MM.1S (cell line): Measurements from ENCODE around the gene HIGD2B.

Experiments
- DNase-seq: peaks from one replicate; pipeline ENCODE4 v3.0.0-alpha.2; 2015
- H2AFZ ChIP-seq: fragments of 300-600 bp; sonication (generic); 2 replicates; pipeline ENCODE4 v1.6.0; 2016; ENCODE audit warnings: antibody characterized with exemption, low read length
- H3F3A ChIP-seq: fragments of 300-600 bp; sonication (generic); 2 replicates; pipeline ENCODE4 v1.6.1; 2016; ENCODE audit warnings: mild to moderate bottlenecking, antibody characterized with exemption, low read length, moderate library complexity, mixed read lengths; ENCODE audit not compliant: insufficient read depth
- H3K27ac ChIP-seq: fragments of 300-600 bp; sonication (generic); 2 replicates; pipeline ENCODE4 v1.5.1; 2016; ENCODE audit warnings: mild to moderate bottlenecking, low read length
- H3K27me3 ChIP-seq: fragments of 300-600 bp; sonication (generic); replicated peaks from 2 replicates; pipeline ENCODE4 v1.6.0; 2016; ENCODE audit warnings: low read length; ENCODE audit not compliant: insufficient read depth
- H3K36me3 ChIP-seq: fragments of 300-600 bp; sonication (generic); replicated peaks from 2 replicates; pipeline ENCODE4 v1.6.1; 2016; ENCODE audit warnings: mild to moderate bottlenecking, low read length, mixed read lengths; ENCODE audit not compliant: insufficient read depth
- H3K4me1 ChIP-seq: fragments of 300-600 bp; sonication (generic); 2 replicates; pipeline ENCODE4 v1.6.1; 2016; ENCODE audit warnings: low read length, mixed read lengths
- H3K4me2 ChIP-seq: fragments of 300-600 bp; sonication (generic); 2 replicates; pipeline ENCODE4 v1.6.0; 2016; ENCODE audit warnings: low read depth, low read length
- H3K4me3 ChIP-seq: fragments of 300-600 bp; sonication (generic); 2 replicates; pipeline ENCODE4 v1.5.1; 2016; ENCODE audit warnings: low read length, mixed read lengths
- H3K79me2 ChIP-seq: fragments of 300-600 bp; sonication (generic); 2 replicates; pipeline ENCODE4 v1.6.1; 2016; ENCODE audit warnings: mixed run types, low read length, mixed read lengths
- H3K9ac ChIP-seq: fragments of 300-600 bp; sonication (generic); 2 replicates; pipeline ENCODE4 v1.6.1; 2016; ENCODE audit warnings: low read length, mixed read lengths
- H3K9me2 ChIP-seq: fragments of 300-600 bp; sonication (generic); replicated peaks from 2 replicates; pipeline ENCODE4 v1.6.1; 2016; ENCODE audit warnings: mild to moderate bottlenecking, low read length, mixed read lengths; ENCODE audit not compliant: insufficient read depth
- H3K9me3 ChIP-seq: fragments of 300-600 bp; sonication (generic); replicated peaks from 2 replicates; pipeline ENCODE4 v1.6.1; 2016; ENCODE audit warnings: mild to moderate bottlenecking, low read length, mixed read lengths; ENCODE audit not compliant: insufficient read depth
- H4K20me1 ChIP-seq: fragments of 300-600 bp; sonication (generic); 2 replicates; pipeline ENCODE4 v1.6.1; 2016; ENCODE audit warnings: mild to moderate bottlenecking, low read length, moderate library complexity, mixed read lengths; ENCODE audit not compliant: insufficient read depth
- EZH2 ChIP-seq: fragments of 300-600 bp; sonication (generic); optimal IDR thresholded peaks from 2 replicates; pipeline ENCODE3; 2017; ENCODE audit warnings: low read depth, mild to moderate bottlenecking, antibody characterized with exemption, low read length, mixed read lengths
- EZH2phosphoT487 ChIP-seq: fragments of 300-600 bp; sonication (generic); IDR thresholded peaks from 2 replicates; pipeline ENCODE4 v1.6.1; 2018; ENCODE audit warnings: antibody characterized with exemption, low read length
- TF ChIP-seq, protein P1 (sequence below): fragments of 300-600 bp; sonication (generic); IDR thresholded peaks from 2 replicates; pipeline ENCODE4 v1.5.1; 2016; ENCODE audit warnings: antibody characterized with exemption, low read length, mixed read lengths

Gene HIGD2B

DNA sequence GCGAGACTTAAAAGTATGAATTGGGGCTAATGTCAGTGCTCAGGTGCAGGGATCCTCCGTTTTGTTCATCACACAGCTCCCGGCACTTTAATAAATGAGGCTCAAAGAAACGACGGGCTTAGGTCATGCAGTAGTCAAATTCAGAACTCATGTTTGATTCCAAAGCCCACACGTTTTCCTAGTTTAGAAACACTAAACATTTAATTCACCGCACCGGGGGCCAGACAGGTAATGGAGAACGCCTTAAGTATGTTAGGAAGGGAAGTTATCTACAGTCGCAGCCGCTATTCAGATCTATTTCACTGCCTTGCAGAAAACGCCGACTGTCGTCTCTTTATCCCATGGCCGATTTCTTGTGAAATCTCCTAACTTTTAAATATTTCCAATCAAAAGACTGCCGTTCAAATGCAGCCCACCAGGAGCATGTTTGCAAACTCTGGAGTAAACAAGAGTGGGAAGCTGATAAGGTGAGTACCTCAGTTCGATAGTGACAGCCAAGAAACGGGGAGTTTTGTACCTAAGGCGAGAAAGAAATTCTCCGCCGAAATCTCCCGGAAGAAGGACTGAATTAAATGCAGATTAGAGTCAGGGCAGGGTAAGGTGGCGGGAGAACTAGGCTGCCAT lies 569 bp downstream of the HIGD2B start:
- Histone ChIP-seq H3K9ac (peak overlapping the region; percentile 81), H4K20me1 (no peaks in the 10 kb centered on the region), H3K27ac (peak overlapping the region; percentile 85)

GRCh38 chr15:72682772-72683171 lies 3.2 kb downstream of the HIGD2B start:
- no peak overlapping the region for H3K4me3 ChIP-seq
- no peaks in the 10 kb centered on the region for H3K79me2 ChIP-seq
- H3K9me3 ChIP-seq = no peaks in the 10 kb centered on the region
- H3K9me2 ChIP-seq = no peaks in the 10 kb centered on the region
- no peak overlapping the region for H3K9ac ChIP-seq
- TF ChIP-seq EZH2 = no peak
- TF ChIP-seq, protein P1, sequence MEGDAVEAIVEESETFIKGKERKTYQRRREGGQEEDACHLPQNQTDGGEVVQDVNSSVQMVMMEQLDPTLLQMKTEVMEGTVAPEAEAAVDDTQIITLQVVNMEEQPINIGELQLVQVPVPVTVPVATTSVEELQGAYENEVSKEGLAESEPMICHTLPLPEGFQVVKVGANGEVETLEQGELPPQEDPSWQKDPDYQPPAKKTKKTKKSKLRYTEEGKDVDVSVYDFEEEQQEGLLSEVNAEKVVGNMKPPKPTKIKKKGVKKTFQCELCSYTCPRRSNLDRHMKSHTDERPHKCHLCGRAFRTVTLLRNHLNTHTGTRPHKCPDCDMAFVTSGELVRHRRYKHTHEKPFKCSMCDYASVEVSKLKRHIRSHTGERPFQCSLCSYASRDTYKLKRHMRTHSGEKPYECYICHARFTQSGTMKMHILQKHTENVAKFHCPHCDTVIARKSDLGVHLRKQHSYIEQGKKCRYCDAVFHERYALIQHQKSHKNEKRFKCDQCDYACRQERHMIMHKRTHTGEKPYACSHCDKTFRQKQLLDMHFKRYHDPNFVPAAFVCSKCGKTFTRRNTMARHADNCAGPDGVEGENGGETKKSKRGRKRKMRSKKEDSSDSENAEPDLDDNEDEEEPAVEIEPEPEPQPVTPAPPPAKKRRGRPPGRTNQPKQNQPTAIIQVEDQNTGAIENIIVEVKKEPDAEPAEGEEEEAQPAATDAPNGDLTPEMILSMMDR = no peak
- no peak for TF ChIP-seq EZH2phosphoT487
- peaks cover 6% of the 10 kb centered on the region; the same call in 1 of the 2 replicates for H3K4me1 ChIP-seq
- no peaks in the 10 kb centered on the region for H4K20me1 ChIP-seq
- no peak for DNase-seq
- H3K27me3 ChIP-seq = peaks cover 7% of the 10 kb centered on the region; the same call in 1 of the 2 replicates
- H2AFZ ChIP-seq = no peak overlapping the region
- no peaks in the 10 kb centered on the region for H3K36me3 ChIP-seq
- no peak overlapping the region for H3K4me2 ChIP-seq
- no peak overlapping the region for H3K27ac ChIP-seq
- peaks cover 19% of the 10 kb centered on the region for H3F3A ChIP-seq

More for the DNA sequence above, 569 bp downstream of the HIGD2B start:
- no peaks in the 10 kb centered on the region for H3K27me3 ChIP-seq
- no peaks in the 10 kb centered on the region for H3K36me3 ChIP-seq
- peak overlapping the region; percentile 72 for H3K4me3 ChIP-seq
- TF ChIP-seq EZH2 (no peak), EZH2phosphoT487 (no peak)
- TF ChIP-seq, protein P1 = peak; percentile 7; the same call in 1 of the 2 replicates
- H3F3A ChIP-seq = peaks cover 19% of the 10 kb centered on the region
- peaks cover 6% of the 10 kb centered on the region; the same call in 1 of the 2 replicates for H3K4me1 ChIP-seq
- no peak for DNase-seq
- H3K79me2 ChIP-seq = no peaks in the 10 kb centered on the region
- peak overlapping the region; percentile 96 for H3K4me2 ChIP-seq
- peak overlapping the region; percentile 99 for H2AFZ ChIP-seq
- no peaks in the 10 kb centered on the region for H3K9me2 ChIP-seq
- no peaks in the 10 kb centered on the region for H3K9me3 ChIP-seq

GRCh38 chr15:72680931-72681330 lies 5.1 kb downstream of the HIGD2B start:
- Histone ChIP-seq H4K20me1 (no peaks in the 10 kb centered on the region), H3K4me1 (peaks cover 6% of the 10 kb centered on the region; the same call in 1 of the 2 replicates), H3K27me3 (peaks cover 7% of the 10 kb centered on the region; the same call in 1 of the 2 replicates), H3K79me2 (no peaks in the 10 kb centered on the region), H3K36me3 (no peaks in the 10 kb centered on the region), H3K4me2 (no peak overlapping the region), H3K9me2 (no peaks in the 10 kb centered on the region), H2AFZ (no peak overlapping the region), H3K27ac (no peak overlapping the region), H3K9me3 (no peaks in the 10 kb centered on the region), H3K9ac (no peak overlapping the region), H3K4me3 (no peak overlapping the region), H3F3A (peaks cover 10% of the 10 kb centered on the region)
- TF ChIP-seq EZH2phosphoT487 (no peak), EZH2 (no peak)
- TF ChIP-seq, protein P1 = no peak
- no peak for DNase-seq
